HG03439 (cell line): Measurements from ENCODE around the gene TMEM240.
"Not testable (repeated sequence)": the region's sequence is repeated elsewhere in the genome, so short reads cannot be mapped to it uniquely, and the experiment has no call there.

Experiments used
- ATAC-seq: cut with Tn5 transposase; IDR thresholded peaks from one replicate; pipeline ENCODE4 v1.9.1; 2021; ENCODE audit warnings: mild to moderate bottlenecking, moderate library complexity; ENCODE audit not compliant: unreplicated experiment

TMEM240 gene

DNA sequence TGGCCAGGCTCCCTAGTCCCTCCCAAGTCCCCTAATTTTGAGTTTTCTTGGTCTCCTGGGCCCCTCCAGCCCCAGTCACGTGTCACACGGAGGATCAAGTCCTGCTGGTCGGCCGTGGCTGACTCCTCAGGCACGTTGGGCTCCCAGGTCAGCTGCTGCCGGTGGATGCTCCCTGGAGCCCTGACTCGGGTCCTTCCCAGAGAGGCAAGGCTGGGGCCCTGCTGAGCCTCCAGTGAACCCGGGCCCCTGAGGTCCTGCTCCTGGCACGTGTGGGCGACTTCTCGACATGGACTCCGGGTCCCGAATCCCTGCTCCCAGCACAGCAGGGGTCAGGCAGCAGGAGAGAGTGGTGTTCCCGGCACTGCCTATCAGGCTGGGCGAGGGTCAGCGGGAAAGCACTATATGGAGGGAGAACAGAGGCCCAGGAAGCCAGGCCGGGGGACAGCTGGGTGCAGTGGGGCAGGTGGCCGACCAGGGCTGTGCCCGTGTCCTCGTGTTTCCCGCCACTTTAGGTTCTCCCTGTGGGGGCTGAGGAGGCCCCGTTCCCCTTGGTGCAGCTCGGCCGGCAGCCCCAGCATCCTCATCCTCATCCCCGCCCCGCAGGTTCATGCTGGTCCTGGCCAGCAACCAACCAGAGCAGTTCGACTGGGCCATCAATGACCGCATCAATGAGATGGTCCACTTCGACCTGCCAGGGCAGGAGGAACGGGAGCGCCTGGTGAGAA is 13.2 kb downstream of the TMEM240 start:
- no peak for ATAC-seq

- ATAC-seq: not testable (repeated sequence)
Observed at GRCh38 chr1:1526476-1526875, 13.9 kb downstream of the TMEM240 start.

- ATAC-seq: not testable (repeated sequence)
Observed at GRCh38 chr1:1524750-1525383, 15.6 kb downstream of the TMEM240 start.

- ATAC-seq: not testable (repeated sequence)
Observed at GRCh38 chr1:1523651-1524050, 16.8 kb downstream of the TMEM240 start.

GRCh38 chr1:1523226-1523625 is 17.2 kb downstream of the TMEM240 start:
- not testable (repeated sequence) for ATAC-seq

- not testable (repeated sequence) for ATAC-seq
Observed at GRCh38 chr1:1522536-1522935, 17.9 kb downstream of the TMEM240 start.

GRCh38 chr1:1521331-1521730 is 19.1 kb downstream of the TMEM240 start:
- ATAC-seq: no peak

DNA sequence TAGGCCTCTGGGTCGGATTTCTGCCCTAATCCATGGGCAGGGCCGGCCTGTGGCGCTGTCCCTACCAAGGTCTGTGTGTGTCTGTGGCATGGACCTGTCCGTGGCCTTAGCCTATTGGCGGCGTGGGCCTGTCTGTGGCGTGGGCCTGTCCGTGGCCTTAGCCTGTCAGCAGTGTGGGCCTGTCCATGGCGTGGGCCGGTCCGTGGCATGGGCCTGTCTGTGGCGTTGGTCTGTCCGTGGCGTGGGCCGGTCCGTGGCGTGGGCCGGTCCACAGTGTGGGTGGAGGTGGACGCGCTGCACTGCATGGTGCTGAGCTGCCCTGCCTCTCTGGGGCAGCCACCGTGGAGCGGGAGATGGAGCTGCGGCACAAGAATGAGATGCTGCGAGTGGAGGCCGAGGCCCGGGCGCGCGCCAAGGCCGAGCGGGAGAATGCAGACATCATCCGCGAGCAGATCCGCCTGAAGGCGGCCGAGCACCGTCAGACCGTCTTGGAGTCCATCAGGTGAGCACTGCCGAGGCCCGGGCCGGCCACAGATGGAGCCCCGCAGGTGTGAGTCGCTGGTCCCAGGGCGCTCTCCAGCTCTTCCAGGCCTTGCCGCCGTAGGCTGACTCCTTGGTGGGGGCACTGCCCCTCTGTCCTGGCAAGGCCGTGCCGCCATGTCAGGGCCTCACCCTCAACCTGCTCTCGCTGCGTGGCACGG is 20.5 kb downstream of the TMEM240 start:
- ATAC-seq: not testable (repeated sequence)

GRCh38 chr1:1518621-1519007 is 21.8 kb downstream of the TMEM240 start:
- not testable (repeated sequence) for ATAC-seq

GRCh38 chr1:1517973-1518620 is 22.3 kb downstream of the TMEM240 start:
- no peak for ATAC-seq

- ATAC-seq: not testable (repeated sequence)
Observed at GRCh38 chr1:1516923-1517322, 23.5 kb downstream of the TMEM240 start.

GRCh38 chr1:1514376-1514775 is 26.0 kb downstream of the TMEM240 start:
- ATAC-seq: not testable (repeated sequence)

- ATAC-seq: not testable (repeated sequence)
Observed at GRCh38 chr1:1513675-1514074, 26.7 kb downstream of the TMEM240 start.

- ATAC-seq: peak; percentile 6
Observed at GRCh38 chr1:1512425-1512824, 28.0 kb downstream of the TMEM240 start.

DNA sequence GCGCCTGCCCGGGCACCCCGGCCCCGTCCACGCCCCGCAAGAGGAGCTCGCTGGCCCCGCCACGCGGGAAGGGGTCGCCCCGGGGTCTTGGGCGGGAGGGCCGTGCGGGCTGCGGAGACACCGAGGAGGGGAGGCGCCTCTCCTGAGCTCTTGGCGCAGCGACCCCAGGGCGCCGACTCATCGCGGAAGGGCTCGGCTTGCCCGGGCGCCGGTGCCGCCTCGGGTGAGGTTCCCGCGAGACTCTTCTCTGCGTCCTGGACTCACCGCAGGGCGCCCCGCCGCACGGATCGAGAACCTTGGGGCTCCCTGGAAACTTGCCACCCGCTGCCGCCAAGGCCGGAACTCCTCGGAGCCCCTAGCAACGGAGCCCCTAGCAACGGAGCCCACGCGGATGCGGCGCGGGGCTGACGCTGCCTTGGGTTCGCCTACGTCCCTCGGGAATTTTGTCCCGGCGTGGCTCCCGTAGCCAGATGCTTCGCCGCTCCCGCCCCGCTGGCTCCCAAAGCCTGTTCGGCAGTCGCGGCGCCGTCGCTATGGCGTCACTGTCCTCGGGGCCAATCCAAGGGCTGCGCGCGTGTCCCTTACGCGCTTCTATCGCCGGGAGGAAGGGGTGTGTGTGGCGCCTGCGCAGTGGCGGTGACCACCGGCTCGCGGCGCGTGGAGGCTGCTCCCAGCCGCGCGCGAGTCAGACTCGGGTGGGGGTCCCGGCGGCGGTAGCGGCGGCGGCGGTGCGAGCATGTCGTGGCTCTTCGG is 28.7 kb downstream of the TMEM240 start, which contains the start of gene ATAD3A:
ATAD3A (plus strand) TSS at position 630 of the 753 bp plus-strand sequence; CDS start at position 737, 107 bp downstream.
- ATAC-seq: peak; percentile 87

DNA sequence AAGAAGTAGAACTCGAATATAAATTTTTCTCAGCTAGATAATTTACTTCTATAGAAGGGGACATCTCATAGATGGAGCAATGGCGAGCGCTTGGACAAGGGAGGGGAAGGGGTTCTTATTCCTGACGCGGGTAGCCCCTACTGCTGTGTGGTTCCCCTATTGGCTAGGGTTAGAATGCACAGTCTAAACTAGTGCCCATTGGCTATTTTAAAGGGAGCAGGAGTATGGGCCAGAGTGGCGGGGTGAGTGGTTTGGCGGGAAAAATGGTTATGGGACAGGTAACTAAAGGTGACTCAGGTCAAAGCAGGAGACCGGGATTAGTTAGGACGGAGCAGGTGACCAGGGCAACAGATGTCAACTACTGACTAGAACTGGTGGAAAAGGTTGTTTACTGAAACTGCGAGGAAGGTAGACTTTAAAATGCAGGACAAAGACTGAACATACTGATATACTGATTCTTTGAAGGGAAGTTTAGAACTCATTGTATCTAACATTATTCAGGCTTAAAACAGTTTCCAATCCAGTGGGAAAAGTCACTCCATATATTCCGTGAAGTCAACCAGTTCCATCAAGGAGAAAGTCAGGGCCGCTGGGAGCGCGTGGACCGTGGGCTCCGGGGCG is 29.4 kb downstream of the TMEM240 start:
- ATAC-seq: no peak

DNA sequence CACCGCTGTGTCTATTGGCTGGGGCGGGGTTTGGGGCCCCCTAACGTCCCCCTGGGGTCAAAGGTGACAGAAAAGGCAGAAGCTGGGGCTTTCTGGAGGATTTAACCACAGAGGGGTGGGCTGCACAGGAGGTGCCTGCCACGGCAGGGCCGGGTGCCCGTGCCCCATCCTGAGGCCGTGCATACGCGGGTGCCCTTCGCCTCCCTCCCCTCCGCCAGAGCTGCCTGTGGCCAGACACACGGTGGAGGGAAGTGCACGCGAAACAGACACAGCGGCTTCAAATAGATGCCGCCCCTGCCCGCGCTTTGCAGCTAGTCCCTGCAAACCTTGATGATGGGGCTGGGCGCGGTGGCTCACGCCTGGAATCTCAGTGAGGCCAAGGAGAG is 31.0 kb downstream of the TMEM240 start:
- ATAC-seq: not testable (repeated sequence)

DNA sequence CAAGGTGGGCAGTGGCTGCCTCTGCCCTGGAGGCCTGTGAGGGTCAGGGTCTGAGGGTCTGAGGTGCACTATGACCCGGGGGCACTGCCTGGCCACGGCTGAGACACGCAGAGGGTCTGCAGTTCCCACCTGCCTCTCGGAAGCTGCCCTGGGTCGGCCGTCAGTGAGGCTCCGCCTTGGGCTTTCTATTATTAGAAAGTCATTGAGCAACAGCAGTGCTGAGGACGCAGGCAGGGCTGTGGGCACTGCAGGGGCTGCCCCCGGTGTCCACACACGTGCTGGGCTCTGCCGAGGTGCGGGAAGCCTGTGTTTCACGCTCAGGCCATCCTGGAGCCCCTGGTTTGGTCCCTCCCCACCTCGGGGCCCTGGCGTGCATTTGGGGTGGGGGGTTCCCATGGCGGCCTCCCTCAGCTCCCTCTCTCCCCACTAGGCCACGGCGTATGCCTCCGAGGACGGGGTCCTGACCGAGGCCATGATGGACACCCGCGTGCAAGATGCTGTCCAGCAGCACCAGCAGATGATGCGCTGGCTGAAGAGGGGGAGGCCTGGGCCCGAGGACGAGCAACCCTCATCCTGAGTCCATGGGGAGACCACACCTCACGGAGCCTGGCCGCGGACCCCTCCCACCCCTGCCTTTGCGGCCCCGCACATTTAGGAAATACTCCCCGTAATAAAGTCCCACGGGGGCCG is 31.5 kb downstream of the TMEM240 start:
- ATAC-seq: not testable (repeated sequence)

GRCh38 chr1:1507305-1507704 is 33.1 kb downstream of the TMEM240 start:
- ATAC-seq: no peak
